Activated CD8-positive, alpha-beta T cell treated with anti-CD3 and anti-CD28 coated beads for 36 hours (primary cell): ENCODE measurements around the gene LRP2BP. TPM values are rescaled to one million over a fixed set of nuclear protein-coding genes. Genes with fewer than 3 reads are reported as not detected.
A peak's percentile ranks its signal among the peaks of the same experiment; 100 is the strongest.

ENCODE experiments used
- ATAC-seq: fragments of 200-7000 bp; cut with Tn5 transposase; one replicate; pipeline ENCODE4 v1.10.0; 2021; ENCODE audit warnings: mild to moderate bottlenecking, moderate library complexity
- CTCF ChIA-PET: fragments of 350-600 bp; sonication (Branson Sonifier 250); formaldehyde crosslinking; loops from one replicate; lab custom pipeline; 2021; ENCODE audit warnings: antibody characterized with exemption; lab: Charles Lee
- POLR2A ChIA-PET: fragments of 350-600 bp; sonication (Branson Sonifier 250); formaldehyde crosslinking; loops from one replicate; lab custom pipeline; 2021; ENCODE audit warnings: antibody characterized with exemption; lab: Charles Lee
- DNase-seq: peaks from one replicate; pipeline ENCODE4 v3.0.0-alpha.2; 2020
- H3K27ac Mint-ChIP-seq: one replicate; pipeline ENCODE4 v1.8.0; 2021; ENCODE audit warnings: mild to moderate bottlenecking, mixed read lengths
- H3K27me3 Mint-ChIP-seq: one replicate; pipeline ENCODE4 v1.8.0; 2021; ENCODE audit warnings: mixed read lengths
- H3K36me3 Mint-ChIP-seq: one replicate; pipeline ENCODE4 v1.8.0; 2021; ENCODE audit warnings: low read depth, mixed read lengths
- H3K4me1 Mint-ChIP-seq: one replicate; pipeline ENCODE4 v1.8.0; 2021; ENCODE audit warnings: low read depth, mixed read lengths
- H3K4me3 Mint-ChIP-seq: one replicate; pipeline ENCODE4 v1.8.0; 2021; ENCODE audit warnings: mild to moderate bottlenecking, moderate library complexity, mixed read lengths
- H3K9me3 Mint-ChIP-seq: one replicate; pipeline ENCODE4 v1.8.0; 2021; ENCODE audit warnings: mixed read lengths
- CTCF ChIP-seq: fragments of 200-600 bp; IDR thresholded peaks from one replicate; pipeline ENCODE4 v1.8.0; 2022; ENCODE audit warnings: antibody characterized with exemption, mild to moderate bottlenecking
- intact Hi-C: fragments of 100-400 bp; cut with micrococcal nuclease; formaldehyde crosslinking; loops from one replicate; pipeline ENCODE4 v1.10.0; 2022
- total RNA-seq, 2 experiments: library from RNA; stranded (reverse); gene quantifications; one replicate each; pipeline ENCODE4 v1.2.3, GENCODE V29; 2021

Gene LRP2BP
- total RNA-seq, 2 experiments from 2014 or later, result 1.1 to 1.2 TPM

- DNase-seq (no peak), ATAC-seq (no peak)
- no peak for TF ChIP-seq CTCF
- no peak overlapping the region for H3K27ac Mint-ChIP-seq
- CTCF ChIA-PET, result no interaction called here
- H3K9me3 Mint-ChIP-seq, result no peaks in the 10 kb centered on the region
- intact Hi-C loops, result no loop called here
- POLR2A ChIA-PET, result no interaction called here
- H3K36me3 Mint-ChIP-seq, result peaks cover 24% of the 10 kb centered on the region
- H3K27me3 Mint-ChIP-seq, result no peaks in the 10 kb centered on the region
- H3K4me3 Mint-ChIP-seq, result no peak overlapping the region
- H3K4me1 Mint-ChIP-seq, result peaks cover 10% of the 10 kb centered on the region
Observed at GRCh38 chr4:185359767-185360446, 35.8 kb downstream of the LRP2BP start.

- ATAC-seq (no peak), DNase-seq (no peak)
- H3K36me3 Mint-ChIP-seq, result peaks cover 24% of the 10 kb centered on the region
- no peaks in the 10 kb centered on the region for H3K27me3 Mint-ChIP-seq
- H3K27ac Mint-ChIP-seq, result no peak overlapping the region
- intact Hi-C loops, result no loop called here
- H3K9me3 Mint-ChIP-seq, result no peaks in the 10 kb centered on the region
- ChIA-PET POLR2A (no interaction called here), CTCF (no interaction called here)
- H3K4me1 Mint-ChIP-seq, result peaks cover 10% of the 10 kb centered on the region
- TF ChIP-seq CTCF, result no peak
- H3K4me3 Mint-ChIP-seq, result no peak overlapping the region
Observed at GRCh38 chr4:185358959-185359358, 36.8 kb downstream of the LRP2BP start.

GRCh38 chr4:185358514-185358913 is 37.2 kb downstream of the LRP2BP start:
- Mint-ChIP-seq H3K4me1 (peaks cover 10% of the 10 kb centered on the region), H3K9me3 (no peaks in the 10 kb centered on the region), H3K27me3 (no peaks in the 10 kb centered on the region), H3K4me3 (no peak overlapping the region), H3K36me3 (peaks cover 24% of the 10 kb centered on the region), H3K27ac (no peak overlapping the region)
- intact Hi-C loops, result no loop called here
- ChIA-PET CTCF (no interaction called here), POLR2A (no interaction called here)
- TF ChIP-seq CTCF, result no peak
- ATAC-seq, result no peak
- DNase-seq, result no peak

GRCh38 chr4:185357733-185358440 is 37.8 kb downstream of the LRP2BP start:
- CTCF ChIA-PET, result no interaction called here
- H3K27me3 Mint-ChIP-seq, result no peaks in the 10 kb centered on the region
- POLR2A ChIA-PET, result no interaction called here
- H3K27ac Mint-ChIP-seq, result no peak overlapping the region
- DNase-seq (no peak), ATAC-seq (no peak)
- peaks cover 10% of the 10 kb centered on the region for H3K4me1 Mint-ChIP-seq
- H3K36me3 Mint-ChIP-seq, result peaks cover 23% of the 10 kb centered on the region
- TF ChIP-seq CTCF, result no peak
- intact Hi-C loops, result no loop called here
- H3K9me3 Mint-ChIP-seq, result no peaks in the 10 kb centered on the region
- H3K4me3 Mint-ChIP-seq, result no peak overlapping the region

GRCh38 chr4:185357211-185357610 is 38.5 kb downstream of the LRP2BP start:
- H3K9me3 Mint-ChIP-seq, result no peaks in the 10 kb centered on the region
- H3K36me3 Mint-ChIP-seq, result peaks cover 26% of the 10 kb centered on the region
- ChIA-PET CTCF (no interaction called here), POLR2A (no interaction called here)
- no peaks in the 10 kb centered on the region for H3K27me3 Mint-ChIP-seq
- TF ChIP-seq CTCF, result no peak
- no peak overlapping the region for H3K4me3 Mint-ChIP-seq
- H3K4me1 Mint-ChIP-seq, result peaks cover 10% of the 10 kb centered on the region
- intact Hi-C loops, result no loop called here
- DNase-seq, result peak; percentile 12
- peak overlapping the region; percentile 35 for H3K27ac Mint-ChIP-seq
- ATAC-seq, result no peak
